Sigmoid colon (tissue), 4 donors: Measurements from ENCODE around the gene ERVK3-1.

Experiments
- CTCF ChIP-seq, 4 experiments: fragments of 450-650 bp in 3 of 4; fragments of 200-600 bp in 1 of 4; IDR thresholded peaks; one replicate each; pipeline ENCODE4 v1.5.1; 2016 to 2019; ENCODE audit warnings: antibody characterized with exemption in 4 of 4, mild to moderate bottlenecking in 3 of 4, moderate library complexity in 2 of 4
- EP300 ChIP-seq, 4 donors: sonication (generic); formaldehyde crosslinking; IDR thresholded peaks; one replicate each; pipeline ENCODE4 v1.6.1; 2017; ENCODE audit warnings: antibody characterized with exemption in 4 of 4
- POLR2A ChIP-seq, 2 donors: fragments of 450-650 bp; IDR thresholded peaks; one replicate each; pipeline ENCODE4 v1.6.1; 2016; ENCODE audit warnings: antibody characterized with exemption in 2 of 2, mild to moderate bottlenecking in 2 of 2, moderate library complexity in 2 of 2
- POLR2AphosphoS5 ChIP-seq, 4 donors: sonication (generic); formaldehyde crosslinking; IDR thresholded peaks; one replicate each; pipeline ENCODE4 v1.6.1; 2017; ENCODE audit warnings: antibody characterized with exemption in 4 of 4

- TF ChIP-seq POLR2A (IDR thresholded peaks at IDR 0.05) (no peak), CTCF (IDR thresholded peaks at IDR 0.05) (no peak), EP300 (IDR thresholded peaks at IDR 0.05) (no peak), POLR2AphosphoS5 (IDR thresholded peaks at IDR 0.05) (no peak)
Observed at GRCh38 chr19:58279042-58279924, 25.9 kb upstream of the ERVK3-1 start.
